PC-3 (cell line): ENCODE results near the gene TNFSF10.

ENCODE experiments used
- CTCF ChIP-seq: fragments of 300-600 bp; sonication (generic); conservative IDR thresholded peaks from 2 replicates; pipeline ENCODE4 v1.5.1; 2017; ENCODE audit warnings: antibody characterized with exemption, low read depth, mild to moderate bottlenecking, low read length
- EZH2 ChIP-seq: fragments of 300-600 bp; sonication (generic); IDR thresholded peaks from one replicate; pipeline ENCODE4 v1.6.1; 2017; ENCODE audit warnings: antibody characterized with exemption, mild to moderate bottlenecking, low read length; ENCODE audit not compliant: unreplicated experiment
- EZH2phosphoT487 ChIP-seq: fragments of 300-600 bp; sonication (generic); IDR thresholded peaks from 2 replicates; pipeline ENCODE4 v1.6.1; 2018; ENCODE audit warnings: mild to moderate bottlenecking, antibody characterized with exemption, low read length, borderline replicate concordance

- TF ChIP-seq EZH2, result no peak
- no peak for TF ChIP-seq CTCF
- TF ChIP-seq EZH2phosphoT487, result no peak
Measured at GRCh38 chr3:172530566-172530965, 7.3 kb upstream of the TNFSF10 start.
